ENCODE data around the gene ELL2. TPM values are rescaled to one million over a fixed set of nuclear protein-coding genes. Genes with fewer than 3 reads are reported as not detected.

Gene ELL2
- total and polyA plus RNA-seq, 7 donors = 6.7 to 35.3 (median 26.6) TPM

DNA sequence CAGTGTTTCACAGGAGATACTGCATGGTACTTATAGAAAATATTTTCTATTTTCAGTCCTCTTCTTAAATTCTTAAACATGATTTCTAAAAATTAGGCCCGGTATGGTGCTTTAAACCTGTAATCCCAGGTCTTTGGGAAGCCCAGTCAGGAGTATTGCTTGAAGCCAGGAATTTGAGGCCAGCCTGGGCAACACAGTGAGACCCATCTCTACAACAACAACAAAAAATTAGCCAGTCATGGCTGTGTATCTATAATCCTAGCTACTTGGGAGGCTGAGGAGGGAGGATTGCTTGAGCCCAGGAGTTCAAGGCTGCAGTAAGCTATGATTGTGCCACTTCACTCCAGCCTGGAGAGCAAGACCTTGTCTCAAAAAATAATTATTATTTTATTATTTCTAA, 23.3 kb downstream of the ELL2 start:
- H3K4me3 ChIP-seq = no peak overlapping the region
- no peak for DNase-seq
- no peaks in the 10 kb centered on the region for H3K27me3 ChIP-seq
- intact Hi-C loops (cut with DNase I) = no loop called here
- 63 to 98% methylated on average over 1 of the region's 1 CpG for WGBS, 2 donors
- TF ChIP-seq POLR2AphosphoS5 (IDR thresholded peaks at IDR 0.05) (no peak), EP300 (IDR thresholded peaks at IDR 0.05) (no peak), POLR2A (IDR thresholded peaks at IDR 0.05) (no peak)
- TF ChIP-seq, protein P1, sequence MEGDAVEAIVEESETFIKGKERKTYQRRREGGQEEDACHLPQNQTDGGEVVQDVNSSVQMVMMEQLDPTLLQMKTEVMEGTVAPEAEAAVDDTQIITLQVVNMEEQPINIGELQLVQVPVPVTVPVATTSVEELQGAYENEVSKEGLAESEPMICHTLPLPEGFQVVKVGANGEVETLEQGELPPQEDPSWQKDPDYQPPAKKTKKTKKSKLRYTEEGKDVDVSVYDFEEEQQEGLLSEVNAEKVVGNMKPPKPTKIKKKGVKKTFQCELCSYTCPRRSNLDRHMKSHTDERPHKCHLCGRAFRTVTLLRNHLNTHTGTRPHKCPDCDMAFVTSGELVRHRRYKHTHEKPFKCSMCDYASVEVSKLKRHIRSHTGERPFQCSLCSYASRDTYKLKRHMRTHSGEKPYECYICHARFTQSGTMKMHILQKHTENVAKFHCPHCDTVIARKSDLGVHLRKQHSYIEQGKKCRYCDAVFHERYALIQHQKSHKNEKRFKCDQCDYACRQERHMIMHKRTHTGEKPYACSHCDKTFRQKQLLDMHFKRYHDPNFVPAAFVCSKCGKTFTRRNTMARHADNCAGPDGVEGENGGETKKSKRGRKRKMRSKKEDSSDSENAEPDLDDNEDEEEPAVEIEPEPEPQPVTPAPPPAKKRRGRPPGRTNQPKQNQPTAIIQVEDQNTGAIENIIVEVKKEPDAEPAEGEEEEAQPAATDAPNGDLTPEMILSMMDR (IDR thresholded peaks at IDR 0.05) = no peak
- peaks cover 0 to 18% (median 11%) of the 10 kb centered on the region in 4 donors for H3K4me1 ChIP-seq
- no peaks in the 10 kb centered on the region for H3K9me3 ChIP-seq
- H3K27ac ChIP-seq = no peak overlapping the region
- H3K36me3 ChIP-seq = no peaks in the 10 kb centered on the region

GRCh38 chr5:95937607-95938152, 24.0 kb downstream of the ELL2 start:
- no peak for TF ChIP-seq POLR2AphosphoS5 (IDR thresholded peaks at IDR 0.05)
- Histone ChIP-seq H3K27me3 (no peaks in the 10 kb centered on the region), H3K4me1 (peaks cover 0 to 18% (median 11%) of the 10 kb centered on the region in 4 donors), H3K9me3 (no peaks in the 10 kb centered on the region), H3K27ac (no peak overlapping the region), H3K36me3 (no peaks in the 10 kb centered on the region), H3K4me3 (no peak overlapping the region)
- 67 to 89% methylated on average over 3 of the region's 3 CpGs for WGBS, 2 donors
- no peak for DNase-seq
- intact Hi-C loops (cut with DNase I) = no loop called here

DNA sequence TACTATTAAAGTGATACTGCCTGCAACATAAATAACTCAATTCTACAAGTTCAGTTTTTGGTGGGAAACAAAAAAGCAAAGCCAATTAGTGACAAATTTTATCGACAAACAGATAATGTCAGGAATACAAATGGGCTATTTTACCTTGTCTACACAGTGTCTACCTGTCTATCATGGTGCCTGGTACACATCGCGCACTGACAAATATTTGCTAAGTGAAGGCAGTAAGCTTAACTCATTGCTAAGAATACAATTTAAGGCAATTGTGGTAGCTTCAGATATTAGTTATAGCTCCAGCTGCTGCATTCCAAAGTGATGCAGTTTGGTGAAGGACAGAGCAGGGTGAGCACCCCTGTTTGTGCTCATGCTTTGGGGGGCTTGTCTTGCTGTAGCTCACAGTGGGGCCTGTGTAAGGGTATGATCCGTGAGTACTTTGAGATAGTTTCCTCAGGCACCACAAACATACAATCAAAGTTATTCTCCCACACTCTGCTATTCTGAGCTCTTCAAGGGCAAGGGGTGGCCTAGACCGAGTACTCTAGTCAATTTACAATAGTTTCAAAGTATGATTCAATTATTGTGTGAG, 24.7 kb downstream of the ELL2 start:
- intact Hi-C loops (cut with DNase I) = no loop called here
- Histone ChIP-seq H3K36me3 (no peaks in the 10 kb centered on the region), H3K9me3 (no peaks in the 10 kb centered on the region), H3K27ac (no peak overlapping the region), H3K27me3 (no peaks in the 10 kb centered on the region), H3K4me1 (peaks cover 0 to 16% (median 11%) of the 10 kb centered on the region in 4 donors), H3K4me3 (no peak overlapping the region)
- TF ChIP-seq POLR2AphosphoS5 (IDR thresholded peaks at IDR 0.05) (no peak), POLR2A (IDR thresholded peaks at IDR 0.05) (no peak), EP300 (IDR thresholded peaks at IDR 0.05) (no peak)
- TF ChIP-seq, protein P1 (IDR thresholded peaks at IDR 0.05) = no peak
- WGBS, 2 donors = 89 to 95% methylated on average over 5 of the region's 5 CpGs
- no peak for DNase-seq

DNA sequence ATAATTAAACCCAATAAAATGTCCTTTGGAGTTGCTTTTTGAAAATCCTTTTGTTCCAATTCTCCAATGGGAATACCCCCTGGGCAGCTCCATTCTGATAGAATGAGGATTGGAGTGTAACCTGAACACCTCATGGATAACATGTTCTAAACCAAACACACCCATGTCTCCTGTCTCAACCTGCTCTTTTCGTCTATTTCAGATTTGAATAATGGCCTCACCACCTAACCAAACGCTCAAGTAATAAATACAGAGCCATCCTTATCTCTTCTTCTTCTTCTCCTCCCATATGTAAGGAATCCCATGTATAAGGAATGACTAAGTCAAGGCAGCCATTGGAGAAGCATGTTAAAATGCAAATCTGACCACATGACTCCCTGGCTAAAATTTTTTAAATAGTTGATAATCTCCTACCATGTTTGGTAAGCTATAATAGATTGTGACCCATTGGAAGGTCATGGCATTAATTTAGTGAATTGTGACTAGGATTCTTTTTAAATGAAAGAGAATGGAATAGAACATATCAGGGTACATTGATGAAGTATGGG, 26.0 kb downstream of the ELL2 start:
- no peak for DNase-seq
- intact Hi-C loops (cut with DNase I) = no loop called here
- no peaks in the 10 kb centered on the region for H3K27me3 ChIP-seq
- H3K27ac ChIP-seq = no peak overlapping the region
- no peak overlapping the region for H3K4me3 ChIP-seq
- TF ChIP-seq POLR2AphosphoS5 (IDR thresholded peaks at IDR 0.05) = no peak
- TF ChIP-seq EP300 (IDR thresholded peaks at IDR 0.05) = no peak
- TF ChIP-seq, protein P1 (IDR thresholded peaks at IDR 0.05) = no peak
- no peak for TF ChIP-seq POLR2A (IDR thresholded peaks at IDR 0.05)
- WGBS, 2 donors = 93 to 98% methylated on average over 2 of the region's 2 CpGs
- no peaks in the 10 kb centered on the region for H3K9me3 ChIP-seq
- no peaks in the 10 kb centered on the region for H3K36me3 ChIP-seq
- H3K4me1 ChIP-seq = peaks cover 0 to 4% (median 2%) of the 10 kb centered on the region in 4 donors

DNA sequence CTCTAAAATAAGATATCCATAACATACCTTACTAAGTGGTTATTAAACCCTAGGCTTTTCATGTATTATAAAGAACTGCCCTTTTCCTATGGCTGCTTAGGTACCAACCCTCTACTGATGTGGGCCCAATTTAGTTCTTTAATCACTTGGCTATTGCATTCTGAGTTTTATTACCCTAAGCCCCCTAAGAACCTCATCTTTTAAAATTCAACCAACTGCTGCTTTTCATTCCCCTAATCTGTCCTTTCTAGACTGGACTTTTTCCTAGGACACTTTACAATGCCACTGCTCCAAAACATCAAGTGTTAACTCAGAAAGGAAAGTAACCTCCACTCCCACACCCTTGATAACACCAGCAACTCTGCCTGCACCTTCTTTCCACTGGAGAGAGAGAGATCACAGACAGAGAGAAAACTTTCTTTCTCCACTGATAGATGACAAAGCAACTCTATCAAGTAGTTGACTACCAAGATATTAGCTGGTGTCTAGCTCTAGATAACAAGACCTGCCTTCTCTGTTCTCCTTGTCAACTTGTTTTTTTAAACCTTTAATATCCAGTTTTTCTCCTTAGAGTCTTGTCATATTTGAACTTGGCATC, 27.3 kb downstream of the ELL2 start:
- no peaks in the 10 kb centered on the region for H3K4me1 ChIP-seq
- TF ChIP-seq, protein P1 (IDR thresholded peaks at IDR 0.05) = no peak
- no peak for TF ChIP-seq EP300 (IDR thresholded peaks at IDR 0.05)
- TF ChIP-seq POLR2AphosphoS5 (IDR thresholded peaks at IDR 0.05) = no peak
- TF ChIP-seq POLR2A (IDR thresholded peaks at IDR 0.05) = no peak

More for the DNA sequence above, 27.3 kb downstream of the ELL2 start:
- Histone ChIP-seq H3K27ac (no peak overlapping the region), H3K27me3 (no peaks in the 10 kb centered on the region), H3K36me3 (no peaks in the 10 kb centered on the region), H3K9me3 (no peaks in the 10 kb centered on the region), H3K4me3 (no peak overlapping the region)
- no peak for DNase-seq
- intact Hi-C loops (cut with DNase I) = no loop called here

Data from sigmoid colon (tissue), 7 donors.